Forelimb muscle (tissue), 1 donor: Measurements from ENCODE around the gene OIP5. TPM values are rescaled to one million over a fixed set of nuclear protein-coding genes. Genes with fewer than 3 reads are reported as not detected.
"Not testable (repeated sequence)": the region's sequence is repeated elsewhere in the genome, so short reads cannot be mapped to it uniquely, and the experiment has no call there.

ENCODE experiments used
- DNase-seq: peaks from one replicate; pipeline ENCODE4 v3.0.0-alpha.2; 2013; ENCODE audit warnings: low read depth
- polyA plus RNA-seq: library from polyadenylated mRNA; unstranded; fragments of 120-200 nt; gene quantifications from one replicate; pipeline ENCODE4 v1.2.1, GENCODE V29; 2013; ENCODE audit not compliant: insufficient read length

The OIP5 gene
- polyA plus RNA-seq, 1 donor = 3.1 TPM

DNA sequence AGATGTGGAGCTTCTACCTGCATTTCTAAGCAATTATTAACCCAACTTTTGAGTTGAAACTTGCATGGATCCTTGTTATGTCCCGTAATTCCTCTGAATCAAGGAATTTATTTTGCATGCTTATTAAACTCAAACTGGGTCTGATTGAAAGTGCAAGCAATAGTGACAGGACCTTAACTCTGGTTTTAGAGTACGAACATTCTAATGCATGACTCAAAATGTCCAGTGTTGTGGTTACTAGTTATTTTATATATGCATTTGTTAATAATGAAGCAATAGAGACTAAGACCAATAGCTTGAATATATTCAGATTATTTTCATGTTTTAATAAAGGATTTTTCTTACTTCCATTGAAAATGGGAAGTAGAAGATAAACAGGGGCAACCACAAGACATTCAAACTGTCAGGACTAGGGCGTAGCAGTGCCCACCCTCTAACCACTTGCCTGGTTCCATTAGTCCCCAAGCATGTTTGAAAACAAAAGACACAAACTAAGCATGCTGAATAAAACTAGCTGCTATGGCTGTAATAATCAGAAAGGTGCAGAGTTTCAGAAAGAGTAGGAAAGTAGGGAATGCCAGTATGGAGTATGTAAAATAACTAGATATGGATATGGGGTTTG lies 28.1 kb downstream of the OIP5 start:
- DNase-seq = no peak

DNA sequence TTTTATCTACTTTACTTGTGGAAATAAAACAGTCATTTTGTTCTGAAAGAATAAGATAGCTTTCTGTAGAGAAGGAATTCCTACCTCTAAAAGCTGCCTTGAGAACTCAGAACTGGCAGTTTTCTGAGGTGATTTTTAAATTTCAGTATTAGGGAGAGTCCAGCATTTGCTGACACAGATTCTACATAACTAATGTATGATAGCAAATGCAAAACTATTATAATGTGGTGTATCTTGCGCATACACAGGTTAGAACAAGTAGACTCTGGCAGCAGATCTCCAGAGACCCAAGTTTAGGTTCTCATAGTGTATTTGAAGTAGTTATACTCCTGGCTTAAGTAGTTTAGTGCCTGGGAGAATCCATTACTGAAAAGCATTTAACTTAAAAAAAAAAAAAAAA lies 30.8 kb downstream of the OIP5 start:
- no peak for DNase-seq

DNA sequence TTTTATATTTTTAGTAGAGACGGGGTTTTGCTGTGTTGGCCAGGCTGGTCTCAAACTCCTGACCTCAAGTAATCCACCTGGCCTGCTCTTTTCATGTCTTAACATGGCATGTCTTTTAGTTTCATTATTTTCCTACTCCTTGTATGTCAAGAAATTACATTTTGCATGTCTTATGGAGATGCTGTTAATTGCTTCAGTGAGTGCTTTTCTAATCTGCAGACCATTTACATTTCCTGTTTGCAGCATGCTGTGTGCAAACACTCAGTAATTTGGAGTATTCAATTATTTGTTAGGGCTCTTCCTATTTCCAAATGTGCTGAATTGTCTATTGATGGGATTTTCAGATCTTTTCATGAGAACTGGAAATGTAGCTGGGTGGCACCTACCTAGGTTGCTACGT lies 31.3 kb downstream of the OIP5 start:
- DNase-seq = not testable (repeated sequence)

DNA sequence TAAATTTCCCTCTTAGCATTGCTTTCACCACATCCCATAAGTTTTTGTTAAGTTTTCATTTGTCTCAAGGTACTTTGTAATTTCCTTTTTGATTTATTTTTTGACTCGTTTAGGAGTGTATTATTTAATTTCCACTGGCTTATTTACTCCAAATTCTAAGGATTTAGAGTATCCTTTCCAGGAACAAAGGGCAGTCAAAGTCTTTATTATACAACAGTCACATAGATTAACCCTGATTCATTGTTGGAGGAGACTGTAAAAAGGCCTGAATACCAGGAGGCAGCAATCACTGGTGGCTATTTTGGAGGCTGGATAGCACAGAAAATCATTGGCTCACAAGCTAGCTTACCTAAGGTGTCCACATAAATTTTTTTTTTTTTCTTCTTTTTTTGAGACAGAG lies 39.9 kb downstream of the OIP5 start:
- no peak for DNase-seq

DNA sequence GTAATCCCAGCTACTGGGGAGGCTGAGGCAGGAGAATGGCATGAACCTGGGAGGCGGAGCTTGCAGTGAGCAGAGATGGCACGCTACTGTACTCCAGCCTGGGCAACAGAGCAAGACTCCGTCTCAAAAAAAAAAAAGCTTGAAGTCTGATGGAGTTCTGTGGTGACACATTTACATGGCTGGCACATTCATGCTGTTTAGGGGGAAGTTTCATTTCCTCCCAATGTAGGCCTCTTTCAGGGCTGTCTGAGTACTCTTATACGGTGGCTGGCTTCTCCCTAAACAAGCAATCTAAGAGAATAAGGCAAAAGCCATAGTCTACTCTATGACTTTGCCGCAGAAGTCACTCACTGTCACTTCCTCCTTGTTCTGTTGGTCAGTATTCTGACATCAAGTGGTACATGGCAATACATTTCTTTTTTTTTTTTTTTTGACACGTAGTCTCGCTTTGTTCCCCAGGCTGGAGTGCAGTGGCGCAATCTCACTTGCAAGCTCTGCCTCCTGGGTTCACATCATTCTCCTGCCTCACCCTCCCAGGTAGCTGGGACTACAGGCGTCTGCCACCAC lies 41.2 kb downstream of the OIP5 start:
- no peak for DNase-seq

DNA sequence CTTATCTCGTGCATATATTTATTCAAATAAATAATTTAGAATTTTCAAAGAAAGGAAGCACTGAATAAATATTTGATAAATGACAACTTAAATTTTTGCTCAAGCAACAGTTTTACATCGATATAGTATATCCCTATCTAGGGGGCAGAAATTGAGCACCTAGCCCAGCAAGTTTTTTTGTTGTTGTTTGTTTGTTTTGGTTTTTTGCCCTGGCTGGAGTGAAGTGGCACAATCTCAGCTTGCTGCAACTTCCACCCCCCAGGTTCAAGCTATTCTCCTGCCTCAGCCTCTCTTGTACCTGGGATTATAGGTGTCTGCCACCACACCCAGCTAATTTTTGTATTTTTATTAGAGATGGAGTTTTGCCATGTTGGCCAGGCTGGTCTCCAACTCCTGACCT lies 42.4 kb downstream of the OIP5 start:
- DNase-seq = no peak

DNA sequence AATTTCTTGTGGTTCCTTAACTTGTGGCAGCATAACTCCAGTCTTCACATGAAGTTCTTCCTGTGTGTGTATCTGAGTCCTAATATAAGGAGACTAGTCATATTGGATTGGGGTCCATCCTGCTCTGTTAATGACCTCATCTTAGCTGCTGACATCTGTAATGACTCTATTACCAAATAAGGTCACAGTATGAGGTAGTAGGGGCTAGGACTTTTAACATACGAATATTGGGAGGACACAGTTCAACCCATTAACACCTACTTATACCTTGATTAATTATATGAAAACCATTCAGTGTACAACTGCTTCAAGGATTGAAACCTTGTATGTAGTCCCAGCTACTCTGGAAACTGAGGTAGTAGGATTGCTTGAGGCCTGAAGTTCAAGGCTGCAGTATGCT lies 43.9 kb downstream of the OIP5 start:
- no peak for DNase-seq

DNA sequence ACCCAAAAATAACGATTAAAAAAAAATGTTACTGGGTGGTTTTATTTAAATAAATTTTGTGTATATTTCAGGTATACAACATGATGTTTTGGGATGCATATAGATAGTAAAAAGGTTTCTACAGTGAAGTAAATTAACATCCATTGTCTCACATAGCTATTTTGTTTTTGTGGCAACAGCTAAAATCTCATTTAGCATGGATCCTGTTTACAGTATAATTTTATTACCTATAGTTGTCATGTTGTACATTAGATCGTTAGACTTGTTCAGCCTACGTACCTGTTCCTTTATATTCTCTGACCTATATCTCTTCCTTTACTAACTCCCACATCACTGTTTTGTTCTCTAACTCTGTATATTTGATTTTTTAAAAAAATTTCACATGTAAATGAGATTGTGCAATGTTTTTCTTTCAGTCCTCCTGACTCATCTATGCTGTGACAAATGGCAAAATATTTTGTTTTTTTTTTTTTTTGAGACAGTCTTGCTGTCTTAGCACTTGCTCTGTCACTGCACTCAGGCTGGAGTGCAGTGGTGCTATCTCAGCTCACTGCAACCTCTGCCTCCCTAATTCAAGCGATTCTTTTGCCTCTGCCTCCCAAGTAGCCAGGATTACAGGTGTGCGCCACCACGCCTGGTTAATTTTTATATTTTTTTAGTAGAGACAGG lies 45.6 kb downstream of the OIP5 start:
- no peak for DNase-seq

DNA sequence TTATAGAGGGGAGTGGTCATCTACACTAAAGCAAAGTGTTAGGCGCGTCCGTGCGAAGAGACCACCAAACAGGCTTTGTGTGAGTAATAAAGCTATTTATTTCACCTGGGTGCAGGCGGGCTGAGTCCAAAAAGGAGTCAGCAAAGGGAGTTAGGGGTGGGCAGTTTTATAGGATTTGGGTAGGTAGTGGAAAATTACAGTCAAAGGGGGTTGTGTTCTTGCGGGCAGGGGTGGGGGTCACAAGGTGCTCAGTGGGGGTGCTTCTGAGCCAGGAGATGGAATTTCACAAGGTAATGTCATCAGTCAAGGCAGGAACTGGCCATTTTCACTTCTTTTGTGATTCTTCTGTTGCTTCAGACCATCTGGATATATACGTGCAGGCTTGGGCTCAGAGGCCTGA lies 47.1 kb downstream of the OIP5 start:
- no peak for DNase-seq

DNA sequence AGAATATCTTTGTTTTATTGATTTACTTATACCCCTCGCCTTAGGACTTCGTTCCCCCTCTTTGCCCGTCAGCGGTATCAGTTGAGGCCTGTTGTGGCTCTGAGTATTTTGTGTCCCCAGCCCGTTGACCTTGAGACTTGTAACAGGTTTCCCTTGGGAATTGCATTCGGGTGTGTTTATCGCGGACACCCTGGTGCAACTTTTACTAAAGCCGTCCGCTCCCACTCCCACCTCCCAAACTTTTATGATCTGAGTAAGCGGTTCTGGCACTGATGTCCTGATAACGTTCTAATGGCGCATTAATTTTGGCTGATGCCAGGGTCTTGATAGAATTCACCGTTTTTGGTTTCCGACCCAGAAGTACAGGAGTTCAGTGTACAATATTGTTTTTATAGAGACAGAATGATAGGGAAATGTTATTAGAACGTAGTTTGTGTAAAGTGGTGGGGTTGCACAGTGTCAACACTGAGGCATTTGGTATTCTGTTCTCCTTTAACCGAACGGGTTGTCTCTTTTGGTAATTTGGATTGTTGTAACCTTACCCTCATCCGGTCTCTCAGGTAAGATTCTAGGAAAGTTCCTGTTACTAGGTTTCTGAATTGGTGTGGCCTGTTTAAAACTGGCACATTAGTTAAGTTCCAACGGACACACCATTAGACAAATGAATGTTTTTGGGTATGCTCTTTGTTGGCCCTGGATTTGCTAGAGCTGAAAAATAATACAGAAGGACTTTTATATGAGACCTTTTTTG lies 47.8 kb downstream of the OIP5 start:
- no peak for DNase-seq

DNA sequence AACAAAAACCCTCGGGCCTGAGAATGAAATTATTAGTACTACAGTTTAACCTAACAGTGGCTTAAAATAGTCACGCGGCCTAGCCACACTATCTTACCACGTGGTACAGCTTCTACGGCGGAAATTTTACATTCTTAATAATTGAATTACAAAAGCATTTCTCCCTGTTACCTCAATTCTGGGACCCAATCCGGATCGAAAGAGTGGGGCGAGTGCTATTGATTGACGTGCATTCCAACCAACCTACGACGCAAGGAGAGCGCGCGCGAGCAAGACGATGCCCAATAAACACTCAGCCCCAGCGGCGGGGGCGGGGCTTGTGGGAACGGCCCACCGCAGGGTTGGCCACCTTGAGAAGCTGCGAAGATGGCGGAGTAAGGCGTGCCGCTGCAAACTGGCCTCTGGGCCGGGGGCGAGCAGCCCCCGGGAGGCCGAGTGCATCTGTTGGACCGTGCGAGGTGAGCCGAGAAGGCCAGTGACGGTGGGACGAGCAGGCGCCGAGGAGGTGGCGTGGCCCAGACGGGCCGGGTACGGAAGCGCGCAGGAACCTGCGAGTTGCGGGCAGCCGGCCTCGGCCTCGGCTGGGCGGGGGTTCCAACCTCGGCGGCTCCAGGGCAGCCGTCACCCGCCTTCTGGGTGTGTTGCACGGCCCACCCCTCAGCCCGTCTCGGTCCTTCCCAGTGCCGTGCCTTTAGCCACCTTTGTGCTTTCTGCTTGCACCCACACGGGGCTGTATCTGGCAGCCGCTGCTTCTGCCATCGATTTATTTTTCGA lies 48.6 kb downstream of the OIP5 start:
- DNase-seq = peak; percentile 99

DNA sequence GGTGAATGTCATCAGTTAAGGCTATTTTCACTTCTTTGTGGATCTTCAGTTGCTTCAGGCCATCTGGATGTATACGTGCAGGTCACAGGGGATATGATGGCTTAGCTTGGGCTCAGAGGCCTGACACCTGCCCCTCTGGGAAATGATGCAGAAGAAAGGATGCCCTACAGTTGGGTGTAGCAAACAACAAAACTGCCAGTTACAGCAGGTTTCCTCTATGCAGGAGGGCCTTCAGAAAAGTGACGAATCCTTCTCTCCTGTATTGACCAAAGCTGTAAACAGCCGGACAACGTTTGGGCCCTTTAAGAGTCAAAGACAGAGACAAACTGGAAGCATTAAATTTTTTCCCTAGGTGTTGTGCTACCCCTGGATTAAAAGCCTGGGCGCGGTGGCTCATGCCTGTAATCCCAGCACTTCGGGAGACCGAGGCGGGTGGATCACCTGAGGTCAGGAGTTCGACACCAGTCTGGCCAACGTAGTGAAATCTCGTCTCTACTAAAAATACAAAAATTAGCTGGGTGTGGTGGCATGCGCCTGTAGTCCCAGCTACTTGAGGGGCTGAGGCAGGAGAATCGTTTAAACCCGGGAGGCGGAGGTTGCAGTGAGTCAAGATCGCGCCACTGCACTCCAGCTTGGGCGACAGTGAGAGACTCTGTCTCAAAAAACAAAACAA lies 49.3 kb downstream of the OIP5 start:
- DNase-seq = not testable (repeated sequence)

DNA sequence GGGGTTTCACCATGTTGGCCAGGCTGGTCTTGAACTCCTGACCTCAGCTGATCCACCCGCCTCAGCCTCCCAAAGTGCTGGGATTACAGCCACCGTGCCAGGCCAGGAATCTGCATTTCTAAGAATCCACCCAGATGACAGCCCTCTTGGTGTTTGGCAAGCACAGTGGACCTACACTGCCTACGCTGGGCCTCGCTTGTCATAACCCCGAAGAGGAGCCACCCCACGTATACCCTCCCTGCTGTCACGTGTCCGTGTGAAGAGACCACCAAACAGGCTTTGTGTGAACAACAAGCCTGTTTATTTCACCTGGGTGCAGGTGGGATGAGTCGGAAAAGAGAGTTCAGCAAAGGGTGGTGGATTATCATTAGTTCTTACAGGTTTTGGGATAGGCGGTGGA lies 50.0 kb downstream of the OIP5 start:
- DNase-seq = not testable (repeated sequence)

DNA sequence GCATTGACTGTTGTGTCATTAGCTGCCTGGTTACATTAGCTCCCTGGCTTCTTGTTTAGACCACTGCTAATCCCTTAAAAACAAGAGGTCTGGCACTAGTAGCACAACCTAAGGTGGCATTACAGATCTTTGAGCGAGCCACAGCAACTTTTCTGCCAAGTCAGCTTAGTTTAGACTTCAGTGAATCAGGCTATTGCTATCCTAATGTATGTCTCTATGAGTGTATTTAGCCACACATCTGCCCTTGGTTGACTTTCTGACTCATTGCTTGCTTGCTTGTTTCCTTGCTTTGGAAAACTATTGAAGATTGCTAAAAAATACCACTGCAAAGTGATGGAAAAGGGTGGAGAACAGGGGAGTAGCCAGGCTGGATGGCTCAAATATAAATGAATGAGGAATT lies 51.2 kb downstream of the OIP5 start:
- no peak for DNase-seq

DNA sequence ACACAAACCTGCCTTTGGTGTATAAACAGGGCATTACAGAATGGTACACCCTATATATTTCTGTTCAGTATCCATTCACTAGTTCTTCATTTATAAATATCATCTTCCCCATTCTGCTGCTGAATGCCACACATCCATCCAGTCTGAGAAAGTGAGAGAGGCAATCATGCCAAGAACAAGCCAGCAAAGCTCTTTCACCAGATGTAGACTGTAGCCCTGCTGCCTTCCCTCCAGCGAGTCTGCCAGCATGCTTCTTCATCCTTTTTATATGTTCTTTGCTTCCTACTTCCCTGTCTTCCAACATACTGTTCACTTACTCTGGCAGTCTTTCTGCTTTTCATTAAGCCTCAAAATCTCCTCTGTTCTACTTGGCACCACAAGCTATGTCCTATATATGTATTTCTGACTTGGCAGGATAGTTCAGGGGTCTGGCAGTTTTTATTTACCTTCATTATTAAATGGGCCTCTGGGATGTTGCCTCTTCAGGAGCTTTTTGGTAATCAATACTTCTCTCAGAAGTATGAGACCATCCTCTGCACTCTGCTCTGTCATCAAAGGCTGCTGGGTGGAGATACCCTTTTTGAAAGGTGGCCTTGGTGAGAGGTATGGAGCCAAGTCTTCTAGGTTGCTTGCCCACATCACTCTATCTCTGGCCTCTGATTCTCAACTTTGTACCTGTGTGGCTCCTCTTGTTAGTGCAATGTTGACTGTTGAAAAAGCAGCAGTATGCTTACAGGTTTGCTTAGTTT lies 52.7 kb downstream of the OIP5 start:
- no peak for DNase-seq

DNA sequence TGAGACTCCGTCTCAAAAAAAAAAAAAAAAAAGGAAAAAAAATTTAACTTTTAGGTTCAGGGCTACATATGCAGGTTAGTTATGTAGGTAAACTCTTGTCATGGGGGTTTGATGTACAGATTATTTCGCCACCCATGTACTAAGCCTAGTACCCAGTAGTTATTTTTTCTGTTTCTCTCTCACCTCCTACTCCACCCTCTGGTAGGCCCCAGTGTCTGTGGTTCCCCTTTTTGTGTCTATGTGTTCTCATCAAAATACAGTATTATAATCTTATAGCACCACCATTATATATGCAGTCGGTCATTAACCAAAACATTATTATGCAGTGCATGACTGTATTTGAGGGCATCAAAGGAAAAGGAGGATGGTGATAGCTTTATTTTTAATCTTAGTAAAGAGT lies 54.1 kb downstream of the OIP5 start:
- no peak for DNase-seq

DNA sequence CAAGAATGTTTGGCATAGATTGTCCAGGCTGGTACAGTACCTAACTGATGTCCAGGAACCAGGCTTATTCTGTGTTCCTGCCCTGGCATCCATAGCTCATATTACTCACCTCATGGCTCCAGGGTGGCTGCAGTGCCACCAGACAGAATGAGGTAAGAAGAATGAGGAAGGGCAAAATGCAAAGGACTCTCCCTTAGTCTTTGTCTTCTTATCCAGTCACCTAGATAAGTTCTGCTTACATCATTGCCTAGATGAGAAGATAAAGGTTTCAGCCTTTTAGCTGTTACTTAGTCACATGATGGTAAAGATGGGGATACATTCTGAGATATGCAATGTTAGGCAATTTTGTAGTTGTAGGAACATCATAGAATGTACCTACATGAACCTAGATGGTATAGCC lies 55.6 kb downstream of the OIP5 start:
- DNase-seq = no peak

DNA sequence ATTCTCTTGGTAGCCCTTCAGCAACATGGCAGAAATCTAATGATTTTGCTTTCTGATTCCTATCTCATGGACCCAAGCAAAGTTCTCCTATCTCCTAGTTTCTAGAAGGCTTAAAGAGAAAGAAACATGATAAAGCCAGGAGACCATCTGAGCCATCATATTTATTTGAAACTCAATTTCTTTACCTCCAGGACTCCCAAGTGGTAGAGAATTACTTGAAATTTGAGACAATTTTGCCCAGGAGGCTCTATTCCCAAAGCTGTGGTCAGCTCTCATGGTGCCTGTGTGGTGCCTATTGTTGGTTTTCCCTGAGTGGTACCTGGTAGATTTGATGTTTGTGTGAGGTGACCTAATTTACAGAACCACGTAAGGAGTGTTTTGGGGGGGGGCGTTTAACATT lies 62.5 kb downstream of the OIP5 start:
- DNase-seq = no peak

DNA sequence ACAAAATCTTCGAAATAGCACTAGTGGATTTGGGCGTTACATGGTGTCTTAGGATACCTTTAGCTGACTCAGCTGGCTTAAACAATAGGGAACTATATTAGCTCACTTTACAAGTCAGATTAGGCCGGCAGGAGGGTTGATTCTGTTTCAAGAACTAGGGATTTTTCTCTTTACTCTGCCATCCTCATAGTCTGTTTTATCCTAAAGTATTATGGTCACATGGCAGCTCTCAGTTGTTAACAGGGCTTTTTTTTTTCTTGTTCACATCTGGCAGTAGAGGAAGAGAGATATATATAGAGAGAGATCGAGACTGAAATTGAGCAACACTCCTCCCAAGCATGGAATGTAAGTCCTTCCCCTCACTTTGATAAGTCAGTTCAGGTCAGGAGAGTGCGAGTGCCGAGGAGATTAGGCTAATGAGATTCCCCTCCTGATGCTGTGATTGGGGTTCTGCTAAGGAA lies 68.5 kb downstream of the OIP5 start:
- DNase-seq = no peak

DNA sequence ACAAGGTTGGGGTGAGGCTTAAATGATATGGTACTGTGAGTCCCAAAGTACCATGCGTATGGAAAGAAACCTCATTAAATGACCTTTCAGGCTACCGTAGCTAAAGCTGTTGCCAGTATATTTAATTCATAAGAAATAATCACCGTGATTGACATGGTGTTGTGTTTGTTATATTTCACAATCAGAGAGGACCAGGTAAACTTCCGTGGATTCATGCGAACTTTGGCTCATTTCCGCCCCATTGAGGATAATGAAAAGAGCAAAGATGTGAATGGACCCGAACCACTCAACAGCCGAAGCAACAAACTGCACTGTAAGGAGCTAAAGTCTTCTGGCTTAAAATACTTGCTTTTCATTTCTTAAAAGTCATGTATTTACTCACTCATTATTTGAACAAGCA lies 69.8 kb downstream of the OIP5 start:
- no peak for DNase-seq

DNA sequence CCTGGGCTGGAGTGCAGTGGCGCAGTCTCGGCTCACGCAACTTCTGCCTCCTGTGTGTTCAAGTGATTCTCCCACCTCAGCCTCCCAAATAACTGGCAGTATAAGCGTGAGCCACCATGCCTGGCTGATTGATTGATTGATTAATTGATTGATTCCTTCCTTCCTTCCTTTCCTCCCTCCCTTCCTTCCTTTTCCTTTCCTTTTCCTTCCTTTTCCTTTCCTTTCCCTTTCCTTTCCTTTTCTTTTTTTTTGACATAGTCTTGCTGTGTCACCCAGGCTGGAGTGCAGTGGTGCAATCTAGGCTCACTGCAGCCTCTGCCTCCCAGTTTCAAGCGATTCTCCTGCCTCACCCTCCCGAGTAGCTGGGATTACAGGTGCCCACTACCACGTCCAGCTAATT lies 71.5 kb downstream of the OIP5 start:
- DNase-seq = not testable (repeated sequence)
